Urinary bladder (tissue), 4 donors: ENCODE measurements around the gene INTS12. TPM values are rescaled to one million over a fixed set of nuclear protein-coding genes. Genes with fewer than 3 reads are reported as not detected.

Source experiments
- DNase-seq: peaks from one replicate; pipeline ENCODE4 v3.0.0-alpha.2; 2015; ENCODE audit errors: extremely low spot score
- H3K27ac ChIP-seq: one replicate; pipeline ENCODE4 v1.5.1; 2013; ENCODE audit warnings: low read depth, mild to moderate bottlenecking, moderate library complexity
- H3K36me3 ChIP-seq: one replicate; pipeline ENCODE4 v1.6.1; 2013; ENCODE audit warnings: mild to moderate bottlenecking, moderate library complexity; ENCODE audit not compliant: insufficient read depth
- H3K4me1 ChIP-seq: one replicate; pipeline ENCODE4 v1.6.1; 2013; ENCODE audit warnings: mild to moderate bottlenecking, moderate library complexity; ENCODE audit not compliant: insufficient read depth
- H3K4me3 ChIP-seq: one replicate; pipeline ENCODE4 v1.5.1; 2013; ENCODE audit warnings: low read depth, low read length
- WGBS: extraction: QIAGEN DNeasy Blood & Tissue Kit; methylation state at CpG from one replicate; pipeline ENCODE4 v1.1.7; 2013; 5-methylcytosine and 5-hydroxymethylcytosine counted together
- polyA plus RNA-seq: library from polyadenylated mRNA; stranded (reverse); fragments of 200-250 nt; gene quantifications from one replicate; pipeline ENCODE4 v1.2.3, GENCODE V29; 2013
- total RNA-seq: library from RNA; depleted of rRNA; stranded (reverse); fragments of >200 nt; gene quantifications from one replicate; pipeline ENCODE4 v1.2.3, GENCODE V29; 2014
- donor health status: healthy with polysubstance abuse.
- donor health status: healthy.

Gene INTS12
- total and polyA plus RNA-seq, 2 donors = 18.1 to 18.6 TPM

GRCh38 chr4:105662935-105663675 lies 45.4 kb downstream of the INTS12 start:
- H3K4me3 ChIP-seq = no peak overlapping the region
- no peak for DNase-seq
- H3K27ac ChIP-seq = no peak overlapping the region
- H3K4me1 ChIP-seq = no peaks in the 10 kb centered on the region
- H3K36me3 ChIP-seq = no peaks in the 10 kb centered on the region
- 95% methylated on average over 2 of the region's 2 CpGs for WGBS

DNA sequence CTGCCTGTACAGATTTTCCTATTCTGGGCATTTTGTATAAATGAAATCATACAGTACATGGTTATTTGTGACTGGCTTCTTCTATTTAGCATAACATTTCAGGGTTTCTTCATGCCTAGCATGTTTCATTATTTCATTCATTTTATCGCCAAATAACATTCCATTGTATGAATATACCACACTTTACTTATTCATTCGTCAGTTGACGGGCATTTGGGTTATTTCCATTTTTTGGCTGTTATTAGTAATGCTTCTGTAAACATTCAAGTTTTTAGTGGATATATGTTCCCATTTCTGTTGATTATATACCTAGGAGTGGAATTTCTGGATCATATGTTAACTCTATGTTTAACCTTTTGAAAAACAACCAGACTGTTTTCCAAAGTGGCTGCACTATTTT lies 47.5 kb downstream of the INTS12 start:
- no peaks in the 10 kb centered on the region for H3K36me3 ChIP-seq
- 80% methylated on average over 3 of the region's 3 CpGs for WGBS

DNA sequence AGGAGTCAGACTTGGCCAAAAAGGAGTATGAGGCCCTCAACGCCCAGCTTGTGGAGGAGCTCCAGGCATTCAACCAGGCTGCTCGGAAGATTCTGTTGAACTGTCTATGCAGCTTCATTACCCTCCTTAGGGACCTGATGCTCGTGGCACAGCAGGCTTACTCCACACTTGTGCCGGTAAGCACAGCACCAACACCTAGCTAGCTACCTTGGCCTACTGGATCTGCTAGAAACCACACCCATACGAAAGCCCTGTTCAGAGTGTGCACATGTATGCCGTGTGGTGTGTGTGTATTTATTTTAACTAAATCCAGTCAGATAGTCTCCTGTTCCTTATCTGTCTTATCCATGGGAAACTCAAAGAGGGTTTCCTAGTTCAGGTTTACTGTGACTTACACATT lies 49.3 kb downstream of the INTS12 start:
- no peak overlapping the region for H3K4me3 ChIP-seq
- no peaks in the 10 kb centered on the region for H3K36me3 ChIP-seq
- no peak for DNase-seq
- no peaks in the 10 kb centered on the region for H3K4me1 ChIP-seq
- 76% methylated on average over 6 of the region's 6 CpGs for WGBS
- no peak overlapping the region for H3K27ac ChIP-seq

More for the DNA sequence above, 47.5 kb downstream of the INTS12 start:
- Histone ChIP-seq H3K27ac (no peak overlapping the region), H3K4me1 (no peaks in the 10 kb centered on the region), H3K4me3 (no peak overlapping the region)
- no peak for DNase-seq

DNA sequence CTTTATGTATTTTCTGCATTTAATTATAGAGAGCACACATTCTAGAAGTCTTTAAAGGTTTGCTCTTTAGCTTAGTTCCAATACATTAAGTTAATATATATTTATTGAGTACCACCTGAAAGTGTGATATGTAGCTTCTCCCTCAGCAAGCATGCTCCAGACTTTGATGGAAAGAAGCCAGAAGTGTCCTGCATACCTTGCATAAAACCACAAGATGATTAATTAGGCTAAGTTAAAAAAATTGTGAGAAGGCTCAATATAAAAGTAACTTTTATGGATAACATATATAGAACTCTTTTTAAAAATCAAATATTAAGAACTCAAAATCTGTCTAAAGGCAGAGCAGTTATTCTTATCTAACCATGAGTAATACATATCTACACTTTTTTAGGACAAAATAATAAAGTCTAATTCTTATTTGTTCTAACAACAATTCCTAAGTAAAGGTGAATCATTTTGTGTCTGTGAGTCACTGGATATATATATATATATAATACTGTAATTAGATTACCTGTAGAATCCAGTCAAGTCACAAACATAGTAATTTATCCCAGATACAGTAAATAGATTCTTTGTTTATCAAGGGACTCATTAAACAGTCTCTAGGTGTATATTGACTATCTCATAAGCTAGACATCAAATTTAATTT lies 51.2 kb downstream of the INTS12 start:
- DNase-seq = no peak
- Histone ChIP-seq H3K36me3 (no peaks in the 10 kb centered on the region), H3K4me1 (no peaks in the 10 kb centered on the region), H3K4me3 (no peak overlapping the region), H3K27ac (no peak overlapping the region)

GRCh38 chr4:105652286-105652888 lies 56.1 kb downstream of the INTS12 start:
- Histone ChIP-seq H3K36me3 (no peaks in the 10 kb centered on the region), H3K27ac (no peak overlapping the region), H3K4me3 (no peak overlapping the region), H3K4me1 (no peaks in the 10 kb centered on the region)
- DNase-seq = no peak
- 47% methylated on average over 4 of the region's 4 CpGs for WGBS

GRCh38 chr4:105651884-105652283 lies 56.6 kb downstream of the INTS12 start:
- Histone ChIP-seq H3K4me3 (no peak overlapping the region), H3K4me1 (no peaks in the 10 kb centered on the region), H3K27ac (no peak overlapping the region), H3K36me3 (no peaks in the 10 kb centered on the region)
- no peak for DNase-seq

- Histone ChIP-seq H3K4me3 (no peak overlapping the region), H3K36me3 (no peaks in the 10 kb centered on the region), H3K4me1 (no peaks in the 10 kb centered on the region), H3K27ac (no peak overlapping the region)
- WGBS = 75% methylated on average over 1 of the region's 1 CpG
- no peak for DNase-seq
Measured at GRCh38 chr4:105650190-105650589, 58.3 kb downstream of the INTS12 start.

DNA sequence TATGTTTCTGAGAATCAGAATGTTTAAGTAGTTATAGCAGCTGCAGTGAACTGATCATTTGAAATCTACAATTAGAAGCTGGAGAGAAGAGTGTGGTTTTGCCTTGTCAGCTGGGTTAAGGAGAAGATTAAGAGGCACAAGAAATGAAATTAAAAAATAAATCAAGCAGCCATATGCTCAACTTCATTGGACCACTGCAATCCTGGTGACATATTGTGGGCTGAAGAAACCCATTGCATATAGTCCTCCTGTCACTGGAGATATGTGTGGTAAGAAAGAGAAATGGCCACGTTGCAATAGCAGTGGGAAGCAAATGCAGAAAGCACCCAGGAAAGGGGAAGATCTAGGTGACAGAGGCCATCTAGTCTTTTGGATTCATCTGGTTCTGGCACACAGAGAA lies 63.0 kb downstream of the INTS12 start:
- no peak overlapping the region for H3K4me3 ChIP-seq
- WGBS = 55% methylated on average over 1 of the region's 1 CpG
- H3K4me1 ChIP-seq = no peaks in the 10 kb centered on the region
- H3K27ac ChIP-seq = no peak overlapping the region
- DNase-seq = no peak
- H3K36me3 ChIP-seq = no peaks in the 10 kb centered on the region

- WGBS = 57% methylated on average over 2 of the region's 2 CpGs
- peak; percentile 32 for DNase-seq
- H3K27ac ChIP-seq = no peak overlapping the region
- no peaks in the 10 kb centered on the region for H3K36me3 ChIP-seq
- H3K4me1 ChIP-seq = no peaks in the 10 kb centered on the region
- H3K4me3 ChIP-seq = no peak overlapping the region
Measured at GRCh38 chr4:105644257-105644656, 64.2 kb downstream of the INTS12 start.

GRCh38 chr4:105641845-105642244 lies 66.6 kb downstream of the INTS12 start:
- no peak overlapping the region for H3K4me3 ChIP-seq
- DNase-seq = no peak
- H3K4me1 ChIP-seq = no peaks in the 10 kb centered on the region
- WGBS = 54% methylated on average over 4 of the region's 4 CpGs
- H3K27ac ChIP-seq = no peak overlapping the region
- H3K36me3 ChIP-seq = no peaks in the 10 kb centered on the region

DNA sequence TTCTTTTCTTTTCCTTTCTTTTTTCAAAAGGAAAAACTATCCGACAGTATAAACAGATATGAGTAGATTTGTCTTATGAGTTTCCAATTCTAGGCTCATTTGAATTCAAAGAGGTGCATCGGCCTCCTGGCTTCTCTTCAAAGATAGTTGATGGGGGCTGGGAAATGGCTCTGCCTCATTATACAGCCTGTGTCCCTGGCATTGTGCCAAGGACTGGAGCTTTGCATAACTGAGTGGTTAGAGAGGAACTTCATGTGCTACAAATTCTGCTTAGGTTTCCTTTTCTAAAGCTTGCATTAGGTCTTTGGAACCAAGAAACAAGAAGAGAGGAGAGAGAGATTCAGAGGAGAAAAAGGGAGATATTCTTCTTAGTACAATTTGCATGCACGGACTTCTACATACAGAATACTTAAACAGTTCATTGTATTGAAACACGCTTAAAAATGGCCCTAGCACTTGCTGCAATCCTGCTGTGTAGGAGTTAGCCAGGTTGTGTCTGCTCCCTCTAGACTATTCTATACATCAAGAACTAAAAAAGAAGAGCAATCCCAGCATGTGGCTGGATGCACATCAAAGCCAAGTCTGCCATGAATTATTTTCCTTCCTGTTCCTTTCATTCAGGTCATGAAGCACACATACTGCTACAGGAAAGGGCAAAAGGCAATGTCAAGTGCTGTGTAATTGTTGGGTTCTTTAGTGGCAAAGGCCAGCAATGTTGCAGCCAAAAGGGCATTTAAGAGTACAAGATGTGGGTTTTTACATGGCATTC lies 70.9 kb downstream of the INTS12 start:
- no peak overlapping the region for H3K27ac ChIP-seq
- H3K36me3 ChIP-seq = no peaks in the 10 kb centered on the region
- H3K4me3 ChIP-seq = no peak overlapping the region
- no peak for DNase-seq
- H3K4me1 ChIP-seq = no peaks in the 10 kb centered on the region
- 41% methylated on average over 4 of the region's 4 CpGs for WGBS

GRCh38 chr4:105634402-105635080 lies 73.9 kb downstream of the INTS12 start:
- Histone ChIP-seq H3K4me1 (no peaks in the 10 kb centered on the region), H3K4me3 (no peak overlapping the region), H3K36me3 (no peaks in the 10 kb centered on the region), H3K27ac (no peak overlapping the region)
- no peak for DNase-seq
- WGBS = 28% methylated on average over 1 of the region's 1 CpG

GRCh38 chr4:105633241-105633640 lies 75.2 kb downstream of the INTS12 start:
- Histone ChIP-seq H3K36me3 (no peaks in the 10 kb centered on the region), H3K4me3 (no peak overlapping the region), H3K4me1 (no peaks in the 10 kb centered on the region), H3K27ac (no peak overlapping the region)
- WGBS = 70% methylated on average over 3 of the region's 3 CpGs
- no peak for DNase-seq
